Measurements from ENCODE around the gene BST1.

- TF ChIP-seq, protein P1, sequence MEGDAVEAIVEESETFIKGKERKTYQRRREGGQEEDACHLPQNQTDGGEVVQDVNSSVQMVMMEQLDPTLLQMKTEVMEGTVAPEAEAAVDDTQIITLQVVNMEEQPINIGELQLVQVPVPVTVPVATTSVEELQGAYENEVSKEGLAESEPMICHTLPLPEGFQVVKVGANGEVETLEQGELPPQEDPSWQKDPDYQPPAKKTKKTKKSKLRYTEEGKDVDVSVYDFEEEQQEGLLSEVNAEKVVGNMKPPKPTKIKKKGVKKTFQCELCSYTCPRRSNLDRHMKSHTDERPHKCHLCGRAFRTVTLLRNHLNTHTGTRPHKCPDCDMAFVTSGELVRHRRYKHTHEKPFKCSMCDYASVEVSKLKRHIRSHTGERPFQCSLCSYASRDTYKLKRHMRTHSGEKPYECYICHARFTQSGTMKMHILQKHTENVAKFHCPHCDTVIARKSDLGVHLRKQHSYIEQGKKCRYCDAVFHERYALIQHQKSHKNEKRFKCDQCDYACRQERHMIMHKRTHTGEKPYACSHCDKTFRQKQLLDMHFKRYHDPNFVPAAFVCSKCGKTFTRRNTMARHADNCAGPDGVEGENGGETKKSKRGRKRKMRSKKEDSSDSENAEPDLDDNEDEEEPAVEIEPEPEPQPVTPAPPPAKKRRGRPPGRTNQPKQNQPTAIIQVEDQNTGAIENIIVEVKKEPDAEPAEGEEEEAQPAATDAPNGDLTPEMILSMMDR (optimal IDR thresholded peaks at IDR 0.05 in 1 of 3, IDR thresholded peaks at IDR 0.05 in 1 of 3, conservative IDR thresholded peaks at IDR 0.05 in 1 of 3; ENCODE audit: extremely low read depth in 1 of 3, insufficient read depth in 2 of 3, low read length in 3 of 3), result no peak
- no peak for TF ChIP-seq EZH2 (IDR thresholded peaks at IDR 0.05; ENCODE audit: low read length)
Observed at GRCh38 chr4:15738877-15739276, 36.0 kb downstream of the BST1 start.
